SJCRH30 (cell line): ENCODE results near the gene TIAM1. TPM values are rescaled to one million over a fixed set of nuclear protein-coding genes. Genes with fewer than 3 reads are reported as not detected.

Source experiments
- DNase-seq, 2 experiments: peaks; one replicate each; pipeline ENCODE4 v3.0.0-alpha.2; 2015 to 2020
- H3K27ac ChIP-seq: fragments of 250-450 bp; sonication (Bioruptor Pico); 2 replicates; pipeline ENCODE4 v1.5.1; 2020; ENCODE audit warnings: mild to moderate bottlenecking, moderate library complexity
- H3K27me3 ChIP-seq: fragments of 250-450 bp; sonication (Bioruptor Pico); 2 replicates; pipeline ENCODE4 v1.5.1; 2020; ENCODE audit warnings: mild to moderate bottlenecking, moderate library complexity
- H3K36me3 ChIP-seq: fragments of 250-450 bp; sonication (Bioruptor Pico); 2 replicates; pipeline ENCODE4 v1.5.1; 2020; ENCODE audit warnings: mild to moderate bottlenecking, moderate library complexity
- H3K4me1 ChIP-seq: fragments of 250-450 bp; sonication (Bioruptor Pico); 2 replicates; pipeline ENCODE4 v1.5.1; 2020; ENCODE audit warnings: mild to moderate bottlenecking, moderate library complexity
- H3K4me3 ChIP-seq: fragments of 250-450 bp; sonication (Bioruptor Pico); 2 replicates; pipeline ENCODE4 v1.5.1; 2020; ENCODE audit warnings: mild to moderate bottlenecking, moderate library complexity
- H3K9me3 ChIP-seq: fragments of 250-450 bp; sonication (Bioruptor Pico); replicated peaks from 2 replicates; pipeline ENCODE4 v1.5.1; 2020; ENCODE audit warnings: mild to moderate bottlenecking, moderate library complexity
- total RNA-seq: library from RNA; depleted of rRNA; stranded (reverse); fragments of >200 nt; shearing (Covaris generic); gene quantifications from 2 replicates; pipeline ENCODE4 v1.2.3, GENCODE V29; 2014

TIAM1 gene
- total RNA-seq, 1 experiment from 2014 or later: 9.5 TPM

DNA sequence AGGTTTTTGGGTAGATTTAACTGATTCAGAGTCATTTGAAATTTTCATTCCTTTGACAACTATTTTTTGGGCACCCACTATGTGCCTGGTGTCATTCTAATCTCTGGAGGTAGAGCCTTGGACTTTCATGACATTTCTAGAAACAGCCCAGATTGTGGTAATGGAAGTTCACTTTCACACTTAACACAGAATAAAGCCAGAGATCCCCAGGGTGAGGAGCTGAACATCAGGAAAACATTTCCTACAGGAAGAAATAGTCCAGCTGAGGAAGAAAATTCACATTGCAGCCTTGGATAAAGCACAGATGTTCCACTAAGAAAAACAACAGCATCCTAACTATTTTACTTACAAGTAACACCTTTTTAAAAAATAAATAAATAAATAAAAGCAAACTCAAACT lies 203.4 kb downstream of the TIAM1 start:
- no peak overlapping the region for H3K4me3 ChIP-seq
- no peaks in the 10 kb centered on the region for H3K27me3 ChIP-seq
- no peaks in the 10 kb centered on the region for H3K4me1 ChIP-seq
- no peak for DNase-seq
- no peak overlapping the region for H3K27ac ChIP-seq
- no peaks in the 10 kb centered on the region for H3K36me3 ChIP-seq
- H3K9me3 ChIP-seq: no peaks in the 10 kb centered on the region

DNA sequence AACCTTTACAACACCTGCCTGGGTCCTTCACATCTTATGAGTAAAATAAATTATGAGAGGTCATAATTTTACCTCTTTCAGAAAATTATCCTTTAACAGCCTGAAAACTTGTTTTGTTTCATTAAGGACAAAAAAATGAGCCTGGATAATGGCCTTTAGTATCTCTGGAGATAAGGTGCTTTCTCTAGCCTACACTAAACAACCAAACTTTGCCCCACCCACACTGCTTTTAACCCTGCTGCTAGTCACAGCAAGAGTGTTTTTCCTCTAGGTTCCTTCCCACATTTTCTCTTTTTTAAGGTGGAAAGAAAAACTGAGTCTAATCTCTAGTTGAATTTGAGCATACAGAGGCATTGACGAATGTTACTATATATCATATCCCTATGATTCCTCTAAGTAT lies 204.0 kb downstream of the TIAM1 start:
- H3K27ac ChIP-seq: no peak overlapping the region

DNA sequence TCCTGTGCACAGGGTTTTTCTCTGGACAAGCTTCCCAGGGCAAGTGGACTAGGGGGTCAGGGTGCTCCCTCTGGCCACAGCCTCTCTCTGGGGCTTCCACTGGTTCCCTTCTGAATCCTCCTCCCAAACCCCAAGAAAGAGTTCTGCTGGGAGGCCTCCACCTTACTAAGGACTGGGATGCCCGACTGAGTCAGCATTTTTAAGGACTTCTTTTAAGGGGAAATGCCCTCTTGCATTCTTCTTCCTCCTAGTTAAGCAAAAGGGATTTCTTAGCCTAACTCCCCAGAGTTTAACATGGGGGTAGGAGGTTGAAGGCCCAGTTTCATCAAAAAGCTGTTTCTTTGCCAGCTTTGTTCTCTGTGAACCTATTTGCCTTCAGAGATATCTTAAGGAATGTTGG lies 206.1 kb downstream of the TIAM1 start:
- no peak for DNase-seq
- H3K9me3 ChIP-seq: no peaks in the 10 kb centered on the region
- no peaks in the 10 kb centered on the region for H3K27me3 ChIP-seq
- no peaks in the 10 kb centered on the region for H3K36me3 ChIP-seq
- no peak overlapping the region for H3K27ac ChIP-seq
- no peaks in the 10 kb centered on the region for H3K4me1 ChIP-seq
- H3K4me3 ChIP-seq: no peak overlapping the region

More for the DNA sequence above, 204.0 kb downstream of the TIAM1 start:
- Histone ChIP-seq H3K9me3 (no peaks in the 10 kb centered on the region), H3K4me3 (no peak overlapping the region), H3K27me3 (no peaks in the 10 kb centered on the region), H3K4me1 (no peaks in the 10 kb centered on the region), H3K36me3 (no peaks in the 10 kb centered on the region)
- no peak for DNase-seq

DNA sequence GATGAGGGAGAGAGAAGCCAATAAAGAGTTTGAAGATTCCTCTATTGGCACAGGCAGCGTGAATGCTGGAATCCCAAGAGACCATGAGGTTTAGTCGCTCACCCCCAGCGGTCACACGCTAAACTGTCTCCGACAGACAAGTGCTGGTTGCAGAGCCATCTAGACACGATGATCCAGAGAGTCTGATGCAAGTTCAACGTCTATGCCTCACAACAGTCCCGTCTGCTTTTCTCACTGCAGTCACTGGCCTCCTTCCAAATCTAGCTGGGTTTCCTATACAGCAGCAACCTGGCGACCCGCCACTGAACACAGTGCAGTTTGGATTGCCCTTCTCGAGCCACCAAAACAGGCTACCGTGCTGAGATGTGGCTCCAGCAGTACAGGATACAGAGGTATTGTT lies 207.2 kb downstream of the TIAM1 start:
- Histone ChIP-seq H3K4me1 (no peaks in the 10 kb centered on the region), H3K9me3 (no peaks in the 10 kb centered on the region), H3K4me3 (no peak overlapping the region), H3K36me3 (no peaks in the 10 kb centered on the region), H3K27ac (no peak overlapping the region), H3K27me3 (no peaks in the 10 kb centered on the region)
- DNase-seq: peak; percentile 13 to 32

DNA sequence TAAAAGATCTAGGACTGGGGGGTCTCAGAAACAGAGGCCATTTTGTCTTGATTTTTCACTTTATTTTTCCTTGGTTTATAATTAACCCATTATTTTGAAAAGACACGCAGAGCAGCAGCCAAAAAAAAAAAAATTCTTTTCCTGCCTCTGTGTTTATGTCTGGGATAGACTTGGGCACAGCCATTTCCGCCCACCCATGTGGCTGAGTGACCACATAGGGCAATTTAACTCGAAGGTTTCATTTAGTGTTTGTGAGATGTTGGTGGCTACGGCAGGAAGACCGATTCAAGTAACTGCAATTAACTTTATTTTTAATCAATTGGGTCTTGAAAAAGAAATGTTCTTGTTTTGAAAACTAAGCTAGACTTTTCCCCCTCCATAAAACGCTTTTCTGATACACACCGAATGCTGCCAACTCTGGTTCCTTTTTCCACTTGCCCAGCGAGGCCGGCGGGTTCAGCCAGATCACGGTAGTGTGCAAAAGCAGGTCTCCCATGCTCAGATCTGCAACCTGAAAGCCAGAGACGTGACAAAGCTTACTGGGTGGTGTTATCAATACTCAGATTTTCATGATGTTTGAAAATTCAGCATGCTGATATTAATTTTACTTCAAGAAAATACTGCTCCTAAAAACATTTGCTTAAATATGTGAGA lies 208.4 kb downstream of the TIAM1 start:
- Histone ChIP-seq H3K27ac (no peak overlapping the region), H3K36me3 (no peaks in the 10 kb centered on the region), H3K4me1 (no peaks in the 10 kb centered on the region), H3K27me3 (no peaks in the 10 kb centered on the region), H3K4me3 (no peak overlapping the region), H3K9me3 (no peaks in the 10 kb centered on the region)
- no peak for DNase-seq

DNA sequence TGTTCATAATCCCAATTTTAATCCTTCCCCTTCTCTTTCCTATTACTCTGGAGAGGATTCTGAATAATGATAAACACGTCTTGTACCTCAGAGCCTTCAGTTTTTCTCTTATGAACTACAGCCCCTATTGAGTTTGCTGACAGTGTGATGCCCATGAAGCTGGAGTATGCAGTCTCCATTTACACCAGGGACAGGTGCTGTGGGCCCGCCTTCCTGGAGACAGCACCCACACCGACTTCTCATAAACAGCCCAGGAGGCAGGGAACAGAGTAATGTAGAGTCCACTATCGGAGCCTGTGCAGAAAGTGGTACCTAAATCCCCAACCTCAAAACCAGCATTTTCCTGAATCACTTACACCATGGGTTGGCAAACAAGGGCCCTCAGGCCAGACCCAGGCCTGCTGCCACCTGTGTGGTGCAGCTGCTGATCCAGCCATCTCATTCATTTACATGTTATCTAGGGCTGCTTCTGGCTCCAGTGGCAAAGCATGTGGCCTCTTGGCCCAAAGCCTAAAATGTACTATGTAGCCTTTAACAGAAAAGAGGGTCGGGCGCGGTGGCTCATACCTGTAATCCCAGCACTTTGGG lies 210.7 kb downstream of the TIAM1 start:
- no peaks in the 10 kb centered on the region for H3K4me1 ChIP-seq
- DNase-seq: no peak
- no peaks in the 10 kb centered on the region for H3K27me3 ChIP-seq
- H3K36me3 ChIP-seq: no peaks in the 10 kb centered on the region
- H3K27ac ChIP-seq: no peak overlapping the region
- no peak overlapping the region for H3K4me3 ChIP-seq
- H3K9me3 ChIP-seq: no peaks in the 10 kb centered on the region

DNA sequence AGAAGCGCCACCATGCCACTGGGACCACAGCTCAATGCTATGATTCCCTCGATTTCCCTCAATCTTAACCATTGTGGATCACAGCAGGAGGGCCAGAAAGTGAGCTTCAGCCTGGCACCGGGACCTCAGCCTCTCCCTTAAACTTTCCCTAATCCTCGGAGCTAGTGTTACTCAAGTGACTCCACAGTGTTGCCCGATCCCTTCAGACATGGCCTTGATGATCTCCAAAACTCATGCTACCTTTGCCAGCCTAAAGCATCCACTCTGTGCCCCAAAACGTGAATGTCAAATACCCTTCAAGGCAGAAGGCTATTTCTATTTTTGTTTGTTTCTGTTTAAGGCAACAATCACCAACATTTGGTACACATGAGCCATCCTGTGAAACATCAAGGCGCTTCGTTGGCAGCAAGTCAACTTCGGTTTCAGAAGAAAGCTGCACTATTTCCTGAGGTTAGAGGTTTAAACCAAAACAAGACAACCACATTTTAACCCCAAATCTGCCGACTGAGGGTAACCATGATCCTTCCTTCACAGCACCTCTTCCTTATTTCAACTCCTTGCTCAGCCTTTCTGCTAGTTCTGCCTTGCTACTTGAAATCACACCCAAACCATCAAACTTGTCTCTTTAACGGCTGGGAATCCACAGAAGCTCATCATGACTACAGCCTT lies 211.4 kb downstream of the TIAM1 start:
- Histone ChIP-seq H3K9me3 (no peaks in the 10 kb centered on the region), H3K4me3 (no peak overlapping the region), H3K36me3 (no peaks in the 10 kb centered on the region), H3K27me3 (no peaks in the 10 kb centered on the region), H3K27ac (no peak overlapping the region), H3K4me1 (no peaks in the 10 kb centered on the region)
- no peak for DNase-seq

DNA sequence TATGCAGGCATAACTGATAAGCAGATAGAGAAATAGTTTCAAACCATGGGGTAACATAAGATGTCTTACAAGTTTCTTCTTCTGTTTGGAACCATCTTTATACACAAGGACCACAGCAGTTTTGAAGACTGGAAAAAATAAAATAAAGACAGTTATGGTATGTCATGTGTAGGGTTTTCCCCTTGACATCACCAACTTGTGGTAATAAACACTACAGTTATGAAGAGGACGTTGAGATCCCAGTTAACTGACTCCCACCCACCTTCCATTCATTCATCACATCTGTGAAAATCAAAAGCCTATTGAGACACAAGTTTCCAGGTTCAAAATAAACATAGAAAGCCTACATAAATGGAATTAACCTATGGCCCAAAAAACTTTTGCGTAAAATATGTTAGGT lies 213.2 kb downstream of the TIAM1 start:
- Histone ChIP-seq H3K4me3 (no peak overlapping the region), H3K4me1 (no peaks in the 10 kb centered on the region), H3K36me3 (no peaks in the 10 kb centered on the region), H3K9me3 (no peaks in the 10 kb centered on the region), H3K27ac (no peak overlapping the region), H3K27me3 (no peaks in the 10 kb centered on the region)
- no peak for DNase-seq

DNA sequence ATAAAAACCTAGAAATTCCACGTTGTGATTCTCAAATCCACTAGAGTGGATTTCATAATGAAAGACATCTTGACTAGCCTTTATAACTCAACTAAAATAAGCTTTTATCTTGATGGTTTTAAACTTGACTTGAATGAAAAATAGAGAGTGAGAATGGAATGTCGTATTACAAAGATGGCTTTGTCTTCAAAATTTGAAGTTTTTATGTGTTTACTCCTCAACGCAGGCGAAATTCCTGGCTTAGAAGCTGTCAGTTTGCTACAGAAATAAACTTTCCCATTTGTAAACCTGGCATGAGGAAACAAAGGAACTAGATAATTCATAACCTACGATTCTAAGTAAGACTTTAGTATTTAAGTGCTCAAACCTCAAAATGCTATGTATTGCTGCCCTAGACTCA lies 215.8 kb downstream of the TIAM1 start:
- DNase-seq: no peak

DNA sequence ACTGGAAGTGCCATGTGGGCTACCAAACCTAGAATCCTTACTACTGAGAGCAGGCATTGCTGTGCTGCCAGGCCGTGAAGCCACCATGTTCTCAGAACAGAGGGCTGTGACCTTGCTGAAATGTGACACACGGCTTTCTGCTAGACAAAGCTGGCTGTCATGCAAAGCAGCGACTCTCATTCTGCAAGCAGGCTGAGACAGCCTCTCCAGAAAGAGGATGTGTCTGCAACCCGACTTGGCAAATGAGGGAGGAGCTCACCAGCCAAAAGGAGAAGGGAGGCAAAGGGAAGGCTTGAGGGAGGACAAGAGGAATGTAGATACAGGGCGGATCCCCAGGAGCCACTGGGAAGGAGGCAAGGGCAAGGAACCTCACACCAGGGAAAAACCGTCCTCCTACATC lies 220.1 kb downstream of the TIAM1 start:
- no peaks in the 10 kb centered on the region for H3K36me3 ChIP-seq
- H3K4me3 ChIP-seq: no peak overlapping the region
- no peaks in the 10 kb centered on the region for H3K4me1 ChIP-seq
- H3K27ac ChIP-seq: no peak overlapping the region
- H3K9me3 ChIP-seq: no peaks in the 10 kb centered on the region
- no peak for DNase-seq
- no peaks in the 10 kb centered on the region; the same call in 1 of the 2 replicates for H3K27me3 ChIP-seq

More for the DNA sequence above, 215.8 kb downstream of the TIAM1 start:
- Histone ChIP-seq H3K4me1 (no peaks in the 10 kb centered on the region), H3K27me3 (no peaks in the 10 kb centered on the region; the same call in 1 of the 2 replicates), H3K4me3 (no peak overlapping the region), H3K9me3 (no peaks in the 10 kb centered on the region), H3K27ac (no peak overlapping the region), H3K36me3 (no peaks in the 10 kb centered on the region)

DNA sequence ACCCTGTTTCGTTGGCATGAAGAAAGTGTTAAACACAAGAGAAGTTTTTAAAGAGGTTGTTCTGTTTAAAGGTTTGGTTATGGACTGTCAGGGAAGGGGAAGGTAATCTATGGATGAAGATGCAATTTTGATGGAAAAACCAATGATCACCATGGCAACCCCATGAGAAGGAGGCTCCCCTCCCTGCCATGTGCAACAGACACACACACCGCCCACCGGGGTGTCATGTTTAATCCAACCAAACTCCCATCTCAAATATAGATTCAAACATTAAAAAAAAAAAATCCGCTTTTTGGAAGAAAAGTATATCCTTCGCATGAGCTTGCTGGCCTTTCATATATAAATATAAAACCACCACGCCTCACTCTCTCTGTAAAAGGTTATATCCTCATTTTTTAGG lies 224.9 kb downstream of the TIAM1 start:
- H3K9me3 ChIP-seq: no peaks in the 10 kb centered on the region
- no peaks in the 10 kb centered on the region for H3K36me3 ChIP-seq
- no peak overlapping the region for H3K4me3 ChIP-seq
- H3K27ac ChIP-seq: no peak overlapping the region
- no peaks in the 10 kb centered on the region for H3K4me1 ChIP-seq
- H3K27me3 ChIP-seq: no peaks in the 10 kb centered on the region; the same call in 1 of the 2 replicates
- DNase-seq: no peak

DNA sequence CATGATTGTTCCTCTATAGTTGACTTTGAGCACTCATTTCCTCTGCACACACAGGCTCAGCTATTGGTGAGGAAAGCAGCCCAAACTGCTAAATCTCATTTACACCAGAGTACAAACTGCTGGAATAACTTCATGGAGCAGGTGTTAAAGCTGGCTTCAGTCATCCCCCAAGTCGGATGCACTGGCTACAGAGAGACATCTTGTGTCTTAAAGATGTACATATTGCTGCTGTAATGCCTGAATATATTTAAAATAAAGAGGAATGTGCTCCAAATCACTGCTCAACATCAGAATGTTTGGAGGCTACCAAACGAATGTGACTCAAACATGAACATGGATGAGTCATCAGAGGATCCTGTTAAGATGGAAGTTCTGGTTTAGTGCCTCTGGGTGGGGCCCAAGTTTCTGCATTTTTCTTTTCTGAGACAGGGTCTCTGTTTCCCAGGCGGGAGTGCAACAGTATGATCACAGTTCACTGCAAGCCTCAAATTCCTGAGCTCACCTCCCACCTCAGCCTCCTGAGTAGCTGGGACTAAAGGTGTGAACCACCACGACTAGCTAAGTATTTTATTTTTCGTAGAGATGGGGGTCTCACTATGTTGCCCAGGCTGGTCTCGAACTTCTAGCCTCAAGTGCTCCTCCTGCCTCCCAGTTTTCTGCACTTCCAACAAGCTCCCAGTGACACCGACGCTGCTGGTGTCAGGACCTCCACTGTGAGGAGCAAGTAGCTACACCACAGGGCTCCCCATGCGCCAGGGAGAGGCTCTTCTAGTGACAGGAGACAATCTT lies 226.7 kb downstream of the TIAM1 start:
- no peak overlapping the region for H3K27ac ChIP-seq
- no peak for DNase-seq
- no peak overlapping the region for H3K4me3 ChIP-seq
- H3K9me3 ChIP-seq: no peaks in the 10 kb centered on the region
- H3K4me1 ChIP-seq: no peaks in the 10 kb centered on the region
- H3K36me3 ChIP-seq: no peaks in the 10 kb centered on the region
- H3K27me3 ChIP-seq: no peaks in the 10 kb centered on the region

DNA sequence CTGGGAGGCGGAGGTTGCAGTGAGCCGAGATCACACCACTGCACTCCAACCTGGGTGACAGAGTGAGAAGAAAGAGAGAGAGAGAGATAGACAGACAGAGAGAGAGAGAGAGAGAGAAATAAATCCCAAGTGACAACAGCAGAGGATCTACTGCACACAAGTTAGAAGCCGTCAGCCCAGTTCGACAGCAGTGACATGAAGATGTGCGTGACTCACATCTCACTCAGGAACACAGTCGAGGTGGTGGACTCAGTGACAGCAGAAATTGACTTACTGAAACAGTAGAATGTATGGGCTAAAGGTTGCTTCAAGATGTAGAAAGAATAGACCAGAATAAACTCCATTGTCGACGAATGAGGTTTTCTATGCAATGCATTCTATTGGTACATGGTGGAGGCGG lies 228.8 kb downstream of the TIAM1 start:
- Histone ChIP-seq H3K36me3 (no peaks in the 10 kb centered on the region), H3K9me3 (no peaks in the 10 kb centered on the region), H3K4me3 (no peak overlapping the region), H3K27ac (no peak overlapping the region), H3K27me3 (no peaks in the 10 kb centered on the region), H3K4me1 (peaks cover 7% of the 10 kb centered on the region)
- DNase-seq: no peak

DNA sequence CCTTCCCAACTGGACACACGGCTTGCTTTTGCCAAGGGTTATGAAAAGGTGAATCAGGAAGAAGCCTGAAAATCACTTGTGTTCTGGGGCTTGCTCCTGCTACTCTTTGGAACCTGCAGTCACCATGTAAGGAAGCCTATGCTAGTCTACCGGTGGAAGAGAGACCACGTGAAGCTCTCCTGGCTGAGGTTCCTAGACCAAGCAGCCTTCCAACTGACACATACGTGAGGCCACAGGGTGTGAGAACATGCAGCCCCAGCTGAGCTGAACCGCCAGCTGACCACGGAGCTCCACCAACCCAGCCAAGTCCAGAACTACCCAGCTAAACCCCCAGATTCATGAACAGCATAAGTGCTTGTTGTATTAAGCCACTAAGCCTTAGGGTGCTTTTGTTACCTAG lies 233.0 kb downstream of the TIAM1 start:
- DNase-seq: no peak
- H3K9me3 ChIP-seq: no peaks in the 10 kb centered on the region

DNA sequence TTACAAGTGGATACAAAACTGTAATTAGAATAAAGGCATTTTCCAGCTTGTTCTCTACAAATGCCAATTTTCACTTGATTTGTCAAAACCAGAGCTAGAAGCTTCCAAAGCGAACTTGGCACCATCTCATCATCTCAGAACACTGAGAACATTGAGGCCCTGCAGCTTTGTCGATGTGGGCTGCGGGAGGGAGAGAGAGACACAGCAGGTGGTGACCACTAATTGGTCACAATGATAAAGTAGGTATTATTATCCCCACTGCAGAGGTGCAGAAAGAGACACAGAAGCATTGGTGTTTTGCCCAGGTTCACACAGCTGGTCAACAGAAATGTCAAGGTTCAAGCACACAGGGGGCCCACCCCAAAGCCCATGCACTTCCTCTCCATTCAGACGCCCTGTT lies 233.6 kb downstream of the TIAM1 start:
- H3K27me3 ChIP-seq: no peaks in the 10 kb centered on the region
- peak; percentile 21 to 60 for DNase-seq
- no peaks in the 10 kb centered on the region for H3K9me3 ChIP-seq
- no peak overlapping the region for H3K27ac ChIP-seq
- no peaks in the 10 kb centered on the region for H3K36me3 ChIP-seq
- H3K4me1 ChIP-seq: peaks cover 8% of the 10 kb centered on the region
- no peak overlapping the region for H3K4me3 ChIP-seq

More for the DNA sequence above, 233.0 kb downstream of the TIAM1 start:
- H3K27ac ChIP-seq: no peak overlapping the region
- no peaks in the 10 kb centered on the region for H3K27me3 ChIP-seq
- no peak overlapping the region for H3K4me3 ChIP-seq
- peaks cover 8% of the 10 kb centered on the region for H3K4me1 ChIP-seq
- no peaks in the 10 kb centered on the region for H3K36me3 ChIP-seq
